GM15510 (cell line): ENCODE data around the gene CDA.

Source experiments
- POLR2A ChIP-seq: IDR thresholded peaks from 3 replicates; pipeline ENCODE4 v1.6.1; 2011; ENCODE audit warnings: borderline replicate concordance; ENCODE audit not compliant: insufficient read length; ENCODE audit errors: extremely low read depth

Gene CDA

GRCh38 chr1:20574686-20575540, 14.0 kb upstream of the CDA start:
- no peak for TF ChIP-seq POLR2A

- TF ChIP-seq POLR2A: no peak
Observed at GRCh38 chr1:20575541-20576336, 13.2 kb upstream of the CDA start.

GRCh38 chr1:20578062-20578461, 10.8 kb upstream of the CDA start:
- TF ChIP-seq POLR2A: no peak

- TF ChIP-seq POLR2A: no peak
Observed at GRCh38 chr1:20578721-20579395, 10.0 kb upstream of the CDA start.

- no peak for TF ChIP-seq POLR2A
Observed at GRCh38 chr1:20584890-20585289, 4.0 kb upstream of the CDA start.

- TF ChIP-seq POLR2A: no peak
Observed at GRCh38 chr1:20586953-20587660, 1.8 kb upstream of the CDA start.

- TF ChIP-seq POLR2A: no peak
Observed at GRCh38 chr1:20587661-20588053, 1.2 kb upstream of the CDA start.

GRCh38 chr1:20589331-20590278, 708 bp downstream of the CDA start:
- no peak for TF ChIP-seq POLR2A

- no peak for TF ChIP-seq POLR2A
Observed at GRCh38 chr1:20590306-20590777, 1.4 kb downstream of the CDA start.

- TF ChIP-seq POLR2A: no peak
Observed at GRCh38 chr1:20593756-20594155, 4.9 kb downstream of the CDA start.

GRCh38 chr1:20594746-20595145, 5.8 kb downstream of the CDA start:
- no peak for TF ChIP-seq POLR2A

GRCh38 chr1:20596106-20596505, 7.2 kb downstream of the CDA start:
- no peak for TF ChIP-seq POLR2A

GRCh38 chr1:20597650-20598049, 8.8 kb downstream of the CDA start:
- no peak for TF ChIP-seq POLR2A

GRCh38 chr1:20600156-20600555, 11.3 kb downstream of the CDA start:
- TF ChIP-seq POLR2A: no peak

- TF ChIP-seq POLR2A: no peak
Observed at GRCh38 chr1:20601129-20601825, 12.4 kb downstream of the CDA start.
